Measurements from ENCODE around the gene WFDC1.

WFDC1 gene

GRCh38 chr16:84303516-84303915 lies 8.8 kb downstream of the WFDC1 start:
- DNase-seq = no peak

- no peak for DNase-seq
These were observed 11.9 kb downstream of the WFDC1 start for GRCh38 chr16:84306564-84306963.

GRCh38 chr16:84307209-84307954 lies 12.7 kb downstream of the WFDC1 start:
- no peak for DNase-seq

GRCh38 chr16:84308120-84308519 lies 13.4 kb downstream of the WFDC1 start:
- DNase-seq = no peak

GRCh38 chr16:84310642-84311041 lies 16.0 kb downstream of the WFDC1 start:
- DNase-seq = no peak

- no peak for DNase-seq
These were observed 18.2 kb downstream of the WFDC1 start for GRCh38 chr16:84312783-84313382.

- DNase-seq = no peak
These were observed 19.2 kb downstream of the WFDC1 start for GRCh38 chr16:84313921-84314320.

GRCh38 chr16:84314373-84314772 lies 19.7 kb downstream of the WFDC1 start:
- no peak for DNase-seq

- no peak for DNase-seq
These were observed 20.1 kb downstream of the WFDC1 start for GRCh38 chr16:84314814-84315213.

- no peak for DNase-seq
These were observed 20.7 kb downstream of the WFDC1 start for GRCh38 chr16:84315422-84315821.

GRCh38 chr16:84318091-84318975 lies 23.7 kb downstream of the WFDC1 start:
- DNase-seq = no peak

- no peak for DNase-seq
These were observed 24.6 kb downstream of the WFDC1 start for GRCh38 chr16:84319146-84319760.

GRCh38 chr16:84320511-84320910 lies 25.8 kb downstream of the WFDC1 start:
- DNase-seq = no peak

- no peak for DNase-seq
These were observed 27.3 kb downstream of the WFDC1 start for GRCh38 chr16:84321932-84322331.

GRCh38 chr16:84322749-84323148 lies 28.1 kb downstream of the WFDC1 start:
- DNase-seq = no peak

- no peak for DNase-seq
These were observed 28.9 kb downstream of the WFDC1 start for GRCh38 chr16:84323606-84324005.

GRCh38 chr16:84324434-84325262 lies 30.0 kb downstream of the WFDC1 start:
- no peak for DNase-seq

GRCh38 chr16:84326545-84326944 lies 31.9 kb downstream of the WFDC1 start:
- DNase-seq = no peak

GRCh38 chr16:84327926-84328505 lies 33.3 kb downstream of the WFDC1 start:
- DNase-seq = no peak

- DNase-seq = no peak
These were observed 34.3 kb downstream of the WFDC1 start for GRCh38 chr16:84329016-84329415.

- DNase-seq = no peak
These were observed 35.4 kb downstream of the WFDC1 start for GRCh38 chr16:84329843-84330684.

Data from stimulated activated CD4-positive, alpha-beta T cell treated with anti-CD3 and anti-CD28 coated beads, Interleukin-4, amount 100 ng/mL, for 24 hours (primary cell).